Keratinocyte (primary cell): ENCODE measurements around the gene MFSD11. TPM values are rescaled to one million over a fixed set of nuclear protein-coding genes. Genes with fewer than 3 reads are reported as not detected.

ENCODE experiments used
- DNase-seq: peaks from one replicate; pipeline ENCODE4 v3.0.0-alpha.2; 2011; ENCODE audit warnings: low read depth, missing footprints, low spot score
- FAIRE-seq: peaks from 2 replicates; lab custom pipeline; 2011; peaks lifted over from hg19 to GRCh38; lab: Jason Lieb, UNC
- H2AFZ ChIP-seq: 2 replicates; pipeline ENCODE4 v1.6.0; 2012; ENCODE audit warnings: low read length, control low read depth, inconsistent platforms; ENCODE audit not compliant: control insufficient read depth
- H3K27ac ChIP-seq: 2 replicates; pipeline ENCODE4 v1.5.1; 2011; ENCODE audit warnings: low read length; ENCODE audit not compliant: control insufficient read depth, insufficient read depth
- H3K27me3 ChIP-seq: 3 replicates; pipeline ENCODE4 v1.6.0; 2011; ENCODE audit warnings: low read length; ENCODE audit not compliant: control insufficient read depth, insufficient read depth; ENCODE audit errors: extremely low read depth
- H3K36me3 ChIP-seq, 2 experiments: 2 replicates in 1 of 2; 3 replicates in 1 of 2; pipeline ENCODE4 v1.5.1; 2011; ENCODE audit warnings: low read length in 2 of 2, mild to moderate bottlenecking in 1 of 2; ENCODE audit not compliant: control insufficient read depth in 2 of 2, insufficient read depth in 2 of 2; ENCODE audit errors: extremely low read depth in 1 of 2
- H3K4me1 ChIP-seq: 3 replicates; pipeline ENCODE4 v1.5.1; 2011; ENCODE audit warnings: low read length; ENCODE audit not compliant: control insufficient read depth, insufficient read depth; ENCODE audit errors: extremely low read depth
- H3K4me2 ChIP-seq: 3 replicates; pipeline ENCODE4 v1.6.0; 2011; ENCODE audit warnings: low read depth, low read length; ENCODE audit not compliant: control insufficient read depth, insufficient read depth; ENCODE audit errors: extremely low read depth
- H3K4me3 ChIP-seq, 3 experiments: fragments of 200-600 bp in 1 of 3; sonication (generic) in 1 of 3; 2 replicates in 2 of 3; 3 replicates in 1 of 3; pipeline ENCODE4 v1.5.1; 2011 to 2016; ENCODE audit warnings: low read length in 3 of 3, mild to moderate bottlenecking in 3 of 3, control low read depth in 2 of 3, inconsistent platforms in 1 of 3, low read depth in 1 of 3, mixed read lengths in 1 of 3, mixed run types in 1 of 3, moderate library complexity in 1 of 3; ENCODE audit not compliant: control insufficient read depth in 2 of 3, insufficient read depth in 2 of 3; ENCODE audit errors: extremely low read depth in 1 of 3
- H3K79me2 ChIP-seq: 2 replicates; pipeline ENCODE4 v1.6.0; 2012; ENCODE audit warnings: low read length; ENCODE audit not compliant: control insufficient read depth, insufficient read depth
- H3K9ac ChIP-seq: 3 replicates; pipeline ENCODE4 v1.6.0; 2011; ENCODE audit warnings: low read length; ENCODE audit not compliant: control insufficient read depth, insufficient read depth; ENCODE audit errors: extremely low read depth
- H3K9me1 ChIP-seq: 3 replicates; pipeline ENCODE4 v1.6.0; 2011; ENCODE audit warnings: low read length; ENCODE audit not compliant: control insufficient read depth, insufficient read depth; ENCODE audit errors: extremely low read depth
- H3K9me3 ChIP-seq: 2 replicates; pipeline ENCODE4 v1.5.1; 2012; ENCODE audit warnings: low read depth, low read length; ENCODE audit not compliant: control insufficient read depth
- H4K20me1 ChIP-seq: 3 replicates; pipeline ENCODE4 v1.6.0; 2011; ENCODE audit warnings: low read length; ENCODE audit not compliant: control insufficient read depth, insufficient read depth; ENCODE audit errors: extremely low read depth
- EZH2 ChIP-seq: IDR thresholded peaks from one replicate; pipeline ENCODE4 v1.6.1; 2012; ENCODE audit warnings: inconsistent platforms, mild to moderate bottlenecking, low read length, moderate library complexity
- dilution Hi-C: fragments of 300-500 bp; cut with MboI; formaldehyde crosslinking; loops from one replicate; pipeline ENCODE4 v1.7.0; 2020; ENCODE audit warnings: low sequenced_read_pairs; ENCODE audit not compliant: extremely low pct_ligation_motif_present
- polyA plus RNA-seq, 5 experiments: library from polyadenylated mRNA; depleted of rRNA in 3 of 5; stranded (reverse) in 3 of 5; stranded (forward) in 1 of 5; unstranded in 1 of 5; fragments of >200 nt; gene quantifications; 1 replicate in 1 of 5; 2 replicates in 3 of 5; 3 replicates in 1 of 5; pipeline versions ENCODE4 v1.2.1 to v1.2.3, GENCODE V29; 2011 to 2012; ENCODE audit warnings: missing spikeins in 2 of 5, low read depth in 1 of 5, low replicate concordance in 1 of 5
- TF ChIP-seq, protein P1 (sequence below), 3 experiments: IDR thresholded peaks in 1 of 3; conservative IDR thresholded peaks in 1 of 3; optimal IDR thresholded peaks in 1 of 3; 2 replicates in 2 of 3; 3 replicates in 1 of 3; pipeline versions ENCODE3 to v1.5.1; 2011; ENCODE audit warnings: low read length in 3 of 3, mild to moderate bottlenecking in 3 of 3, moderate library complexity in 2 of 3, control low read depth in 1 of 3, inconsistent platforms in 1 of 3; ENCODE audit not compliant: insufficient read depth in 2 of 3; ENCODE audit errors: extremely low read depth in 1 of 3

Gene MFSD11
- polyA plus RNA-seq, 1 donor (not counting 4 experiments of a cell fraction or from before 2014, with no cell fraction given), result 14.6 TPM

GRCh38 chr17:76701471-76701967 lies 36.4 kb upstream of the MFSD11 start:
- Histone ChIP-seq H3K9me3 (no peaks in the 10 kb centered on the region), H3K27me3 (no peaks in the 10 kb centered on the region), H3K36me3 (peaks cover 0 to 10% of the 10 kb centered on the region in 2 experiments), H3K4me2 (peak overlapping the region; percentile 75), H3K9ac (peak overlapping the region; percentile 73), H2AFZ (no peak overlapping the region), H3K79me2 (peaks cover 65% of the 10 kb centered on the region), H3K4me1 (peaks cover 32% of the 10 kb centered on the region), H4K20me1 (peaks cover 3% of the 10 kb centered on the region), H3K4me3 (no peak overlapping the region), H3K9me1 (peaks cover 8% of the 10 kb centered on the region), H3K27ac (peak overlapping the region; percentile 59)
- dilution Hi-C loops, result no loop called here
- TF ChIP-seq, protein P1, sequence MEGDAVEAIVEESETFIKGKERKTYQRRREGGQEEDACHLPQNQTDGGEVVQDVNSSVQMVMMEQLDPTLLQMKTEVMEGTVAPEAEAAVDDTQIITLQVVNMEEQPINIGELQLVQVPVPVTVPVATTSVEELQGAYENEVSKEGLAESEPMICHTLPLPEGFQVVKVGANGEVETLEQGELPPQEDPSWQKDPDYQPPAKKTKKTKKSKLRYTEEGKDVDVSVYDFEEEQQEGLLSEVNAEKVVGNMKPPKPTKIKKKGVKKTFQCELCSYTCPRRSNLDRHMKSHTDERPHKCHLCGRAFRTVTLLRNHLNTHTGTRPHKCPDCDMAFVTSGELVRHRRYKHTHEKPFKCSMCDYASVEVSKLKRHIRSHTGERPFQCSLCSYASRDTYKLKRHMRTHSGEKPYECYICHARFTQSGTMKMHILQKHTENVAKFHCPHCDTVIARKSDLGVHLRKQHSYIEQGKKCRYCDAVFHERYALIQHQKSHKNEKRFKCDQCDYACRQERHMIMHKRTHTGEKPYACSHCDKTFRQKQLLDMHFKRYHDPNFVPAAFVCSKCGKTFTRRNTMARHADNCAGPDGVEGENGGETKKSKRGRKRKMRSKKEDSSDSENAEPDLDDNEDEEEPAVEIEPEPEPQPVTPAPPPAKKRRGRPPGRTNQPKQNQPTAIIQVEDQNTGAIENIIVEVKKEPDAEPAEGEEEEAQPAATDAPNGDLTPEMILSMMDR (optimal IDR thresholded peaks at IDR 0.05 in 1 of 3, IDR thresholded peaks at IDR 0.05 in 1 of 3, conservative IDR thresholded peaks at IDR 0.05 in 1 of 3; ENCODE audit: extremely low read depth in 1 of 3, insufficient read depth in 2 of 3, low read length in 3 of 3), result no peak
- TF ChIP-seq EZH2, result no peak
- FAIRE-seq, result no peak
- no peak for DNase-seq

- Histone ChIP-seq H3K79me2 (peaks cover 65% of the 10 kb centered on the region), H3K27me3 (no peaks in the 10 kb centered on the region), H4K20me1 (peaks cover 3% of the 10 kb centered on the region), H3K36me3 (peaks cover 0 to 6% of the 10 kb centered on the region in 2 experiments), H3K4me3 (no peak overlapping the region), H3K27ac (no peak overlapping the region), H3K9me3 (no peaks in the 10 kb centered on the region), H2AFZ (no peak overlapping the region), H3K4me1 (peaks cover 32% of the 10 kb centered on the region), H3K9ac (no peak overlapping the region), H3K9me1 (peaks cover 8% of the 10 kb centered on the region), H3K4me2 (no peak overlapping the region)
- no peak for DNase-seq
- dilution Hi-C loops, result no loop called here
- TF ChIP-seq, protein P1 (optimal IDR thresholded peaks at IDR 0.05 in 1 of 3, IDR thresholded peaks at IDR 0.05 in 1 of 3, conservative IDR thresholded peaks at IDR 0.05 in 1 of 3; ENCODE audit: extremely low read depth in 1 of 3, insufficient read depth in 2 of 3, low read length in 3 of 3), result no peak
- TF ChIP-seq EZH2, result no peak
- no peak for FAIRE-seq
These were observed 35.8 kb upstream of the MFSD11 start for GRCh38 chr17:76702076-76702475.
